ENCODE data around the gene ERBB4. TPM values are rescaled to one million over a fixed set of nuclear protein-coding genes. Genes with fewer than 3 reads are reported as not detected.

Gene ERBB4
- total RNA-seq, 1 donor from 2014 or later: not detected

GRCh38 chr2:211404098-211404497 lies 1134.5 kb downstream of the ERBB4 start:
- DNase-seq (ENCODE audit: low spot score): no peak
- no peaks in the 10 kb centered on the region for H3K27me3 Mint-ChIP-seq (ENCODE audit: insufficient read depth)
- H3K4me1 Mint-ChIP-seq (ENCODE audit: low read depth): no peaks in the 10 kb centered on the region
- H3K9me3 Mint-ChIP-seq: no peaks in the 10 kb centered on the region
- no peak overlapping the region for H3K4me3 Mint-ChIP-seq
- no peak overlapping the region for H3K27ac Mint-ChIP-seq
- no peaks in the 10 kb centered on the region for H3K36me3 Mint-ChIP-seq (ENCODE audit: low read depth)
- intact Hi-C loops (cut with micrococcal nuclease): no loop called here

GRCh38 chr2:211401328-211401727 lies 1137.3 kb downstream of the ERBB4 start:
- no peak overlapping the region for H3K4me3 Mint-ChIP-seq
- H3K9me3 Mint-ChIP-seq: no peaks in the 10 kb centered on the region
- no peaks in the 10 kb centered on the region for H3K36me3 Mint-ChIP-seq (ENCODE audit: low read depth)
- DNase-seq (ENCODE audit: low spot score): no peak
- no peak overlapping the region for H3K27ac Mint-ChIP-seq
- H3K27me3 Mint-ChIP-seq (ENCODE audit: insufficient read depth): no peaks in the 10 kb centered on the region
- no peaks in the 10 kb centered on the region for H3K4me1 Mint-ChIP-seq (ENCODE audit: low read depth)
- intact Hi-C loops (cut with micrococcal nuclease): no loop called here

- Mint-ChIP-seq H3K4me3 (no peak overlapping the region), H3K36me3 (ENCODE audit: low read depth) (no peaks in the 10 kb centered on the region), H3K27me3 (ENCODE audit: insufficient read depth) (no peaks in the 10 kb centered on the region), H3K4me1 (ENCODE audit: low read depth) (no peaks in the 10 kb centered on the region), H3K27ac (no peak overlapping the region), H3K9me3 (no peaks in the 10 kb centered on the region)
- intact Hi-C loops (cut with micrococcal nuclease): no loop called here
- DNase-seq (ENCODE audit: low spot score): no peak
Observed at GRCh38 chr2:211397764-211398163, 1140.8 kb downstream of the ERBB4 start.

GRCh38 chr2:211396815-211397214 lies 1141.8 kb downstream of the ERBB4 start:
- Mint-ChIP-seq H3K9me3 (no peaks in the 10 kb centered on the region), H3K4me3 (no peak overlapping the region), H3K4me1 (ENCODE audit: low read depth) (no peaks in the 10 kb centered on the region), H3K27me3 (ENCODE audit: insufficient read depth) (no peaks in the 10 kb centered on the region), H3K36me3 (ENCODE audit: low read depth) (no peaks in the 10 kb centered on the region), H3K27ac (no peak overlapping the region)
- no peak for DNase-seq (ENCODE audit: low spot score)
- intact Hi-C loops (cut with micrococcal nuclease): no loop called here

- H3K27ac Mint-ChIP-seq: no peak overlapping the region
- no peak for DNase-seq (ENCODE audit: low spot score)
- intact Hi-C loops (cut with micrococcal nuclease): no loop called here
- no peaks in the 10 kb centered on the region for H3K4me1 Mint-ChIP-seq (ENCODE audit: low read depth)
- H3K27me3 Mint-ChIP-seq (ENCODE audit: insufficient read depth): no peaks in the 10 kb centered on the region
- no peak overlapping the region for H3K4me3 Mint-ChIP-seq
- H3K36me3 Mint-ChIP-seq (ENCODE audit: low read depth): no peaks in the 10 kb centered on the region
- no peaks in the 10 kb centered on the region for H3K9me3 Mint-ChIP-seq
Observed at GRCh38 chr2:211391189-211391567, 1147.4 kb downstream of the ERBB4 start.

GRCh38 chr2:211390536-211391188 lies 1147.9 kb downstream of the ERBB4 start:
- Mint-ChIP-seq H3K4me3 (no peak overlapping the region), H3K4me1 (ENCODE audit: low read depth) (no peaks in the 10 kb centered on the region), H3K36me3 (ENCODE audit: low read depth) (no peaks in the 10 kb centered on the region), H3K27ac (no peak overlapping the region), H3K27me3 (ENCODE audit: insufficient read depth) (no peaks in the 10 kb centered on the region), H3K9me3 (no peaks in the 10 kb centered on the region)
- intact Hi-C loops (cut with micrococcal nuclease): no loop called here
- DNase-seq (ENCODE audit: low spot score): no peak

- no peak for DNase-seq (ENCODE audit: low spot score)
- H3K4me3 Mint-ChIP-seq: no peak overlapping the region
- intact Hi-C loops (cut with micrococcal nuclease): no loop called here
- H3K27ac Mint-ChIP-seq: no peak overlapping the region
- no peaks in the 10 kb centered on the region for H3K36me3 Mint-ChIP-seq (ENCODE audit: low read depth)
- no peaks in the 10 kb centered on the region for H3K27me3 Mint-ChIP-seq (ENCODE audit: insufficient read depth)
- H3K4me1 Mint-ChIP-seq (ENCODE audit: low read depth): no peaks in the 10 kb centered on the region
- H3K9me3 Mint-ChIP-seq: no peaks in the 10 kb centered on the region
Observed at GRCh38 chr2:211387734-211388133, 1150.9 kb downstream of the ERBB4 start.

GRCh38 chr2:211380041-211380440 lies 1158.6 kb downstream of the ERBB4 start:
- Mint-ChIP-seq H3K4me1 (ENCODE audit: low read depth) (no peaks in the 10 kb centered on the region), H3K36me3 (ENCODE audit: low read depth) (no peaks in the 10 kb centered on the region), H3K27ac (no peak overlapping the region), H3K9me3 (no peaks in the 10 kb centered on the region), H3K4me3 (no peak overlapping the region), H3K27me3 (ENCODE audit: insufficient read depth) (no peaks in the 10 kb centered on the region)
- DNase-seq (ENCODE audit: low spot score): no peak
- intact Hi-C loops (cut with micrococcal nuclease): no loop called here

GRCh38 chr2:211376410-211376809 lies 1162.2 kb downstream of the ERBB4 start:
- intact Hi-C loops (cut with micrococcal nuclease): no loop called here
- Mint-ChIP-seq H3K4me3 (no peak overlapping the region), H3K9me3 (no peaks in the 10 kb centered on the region), H3K36me3 (ENCODE audit: low read depth) (no peaks in the 10 kb centered on the region), H3K27ac (no peak overlapping the region), H3K4me1 (ENCODE audit: low read depth) (no peaks in the 10 kb centered on the region), H3K27me3 (ENCODE audit: insufficient read depth) (no peaks in the 10 kb centered on the region)
- no peak for DNase-seq (ENCODE audit: low spot score)

- no peaks in the 10 kb centered on the region for H3K36me3 Mint-ChIP-seq (ENCODE audit: low read depth)
- H3K27ac Mint-ChIP-seq: no peak overlapping the region
- no peak for DNase-seq (ENCODE audit: low spot score)
Observed at GRCh38 chr2:211373203-211373602, 1165.4 kb downstream of the ERBB4 start.

GRCh38 chr2:211371465-211371864 lies 1167.1 kb downstream of the ERBB4 start:
- Mint-ChIP-seq H3K36me3 (ENCODE audit: low read depth) (no peaks in the 10 kb centered on the region), H3K9me3 (no peaks in the 10 kb centered on the region), H3K27me3 (ENCODE audit: insufficient read depth) (no peaks in the 10 kb centered on the region), H3K27ac (no peak overlapping the region), H3K4me3 (no peak overlapping the region), H3K4me1 (ENCODE audit: low read depth) (no peaks in the 10 kb centered on the region)
- no peak for DNase-seq (ENCODE audit: low spot score)
- intact Hi-C loops (cut with micrococcal nuclease): no loop called here

More at GRCh38 chr2:211373203-211373602, 1165.4 kb downstream of the ERBB4 start:
- no peak overlapping the region for H3K4me3 Mint-ChIP-seq
- intact Hi-C loops (cut with micrococcal nuclease): no loop called here
- no peaks in the 10 kb centered on the region for H3K4me1 Mint-ChIP-seq (ENCODE audit: low read depth)
- no peaks in the 10 kb centered on the region for H3K27me3 Mint-ChIP-seq (ENCODE audit: insufficient read depth)
- no peaks in the 10 kb centered on the region for H3K9me3 Mint-ChIP-seq

- Mint-ChIP-seq H3K36me3 (ENCODE audit: low read depth) (no peaks in the 10 kb centered on the region), H3K27ac (no peak overlapping the region), H3K27me3 (ENCODE audit: insufficient read depth) (no peaks in the 10 kb centered on the region), H3K9me3 (no peaks in the 10 kb centered on the region), H3K4me3 (no peak overlapping the region), H3K4me1 (ENCODE audit: low read depth) (no peaks in the 10 kb centered on the region)
- no peak for DNase-seq (ENCODE audit: low spot score)
- intact Hi-C loops (cut with micrococcal nuclease): no loop called here
Observed at GRCh38 chr2:211368467-211368866, 1170.1 kb downstream of the ERBB4 start.

GRCh38 chr2:211367711-211368110 lies 1170.9 kb downstream of the ERBB4 start:
- Mint-ChIP-seq H3K9me3 (no peaks in the 10 kb centered on the region), H3K4me3 (no peak overlapping the region), H3K4me1 (ENCODE audit: low read depth) (no peaks in the 10 kb centered on the region), H3K27ac (no peak overlapping the region), H3K36me3 (ENCODE audit: low read depth) (no peaks in the 10 kb centered on the region), H3K27me3 (ENCODE audit: insufficient read depth) (no peaks in the 10 kb centered on the region)
- intact Hi-C loops (cut with micrococcal nuclease): no loop called here
- no peak for DNase-seq (ENCODE audit: low spot score)

- H3K9me3 Mint-ChIP-seq: no peaks in the 10 kb centered on the region
- no peak overlapping the region for H3K4me3 Mint-ChIP-seq
- intact Hi-C loops (cut with micrococcal nuclease): no loop called here
- H3K27me3 Mint-ChIP-seq (ENCODE audit: insufficient read depth): no peaks in the 10 kb centered on the region
- H3K27ac Mint-ChIP-seq: no peak overlapping the region
- no peak for DNase-seq (ENCODE audit: low spot score)
- no peaks in the 10 kb centered on the region for H3K36me3 Mint-ChIP-seq (ENCODE audit: low read depth)
- H3K4me1 Mint-ChIP-seq (ENCODE audit: low read depth): no peaks in the 10 kb centered on the region
Observed at GRCh38 chr2:211367293-211367692, 1171.3 kb downstream of the ERBB4 start.

Measured in activated T-helper 1 cell treated with anti-CD3 and anti-CD28 coated beads, Interleukin-12 subunit alpha, Interleukin-12 subunit beta, Interleukin-2, Interleukin-4 antibody, amounts not matched to agents 30 ng/mL and 10 ng/mL and 1 ng/mL, durations not matched to agents 14 hours and 24 hours and 36 hours (primary cell).